Psoas muscle (tissue), 8 donors: ENCODE data around the gene SPACA6. TPM values are rescaled to one million over a fixed set of nuclear protein-coding genes. Genes with fewer than 3 reads are reported as not detected.
A peak's percentile ranks its signal among the peaks of the same experiment; 100 is the strongest.

ENCODE experiments used
- ATAC-seq, 4 donors: fragments of 200-7000 bp; cut with Tn5 transposase; one replicate each; pipeline ENCODE4 v1.9.1; 2020; ENCODE audit warnings: moderate library complexity in 3 of 4, mild to moderate bottlenecking in 2 of 4
- DNase-seq, 2 donors: peaks; one replicate each; pipeline ENCODE4 v3.0.0-alpha.2; 2020
- H3K27ac ChIP-seq: fragments of 200-600 bp; one replicate; pipeline ENCODE4 v1.8.0; 2022
- H3K27me3 ChIP-seq, 3 donors: fragments of 200-600 bp in 1 of 3; one replicate each; pipeline versions ENCODE4 v1.6.1 to v1.8.0; 2013 to 2022; ENCODE audit warnings: low read length in 2 of 3, mild to moderate bottlenecking in 2 of 3, moderate library complexity in 1 of 3; ENCODE audit not compliant: insufficient read depth in 3 of 3
- H3K36me3 ChIP-seq, 2 donors: fragments of 200-600 bp in 1 of 2; one replicate each; pipeline versions ENCODE4 v1.6.1 to v1.8.0; 2013 to 2022; ENCODE audit warnings: low read depth in 1 of 2, mild to moderate bottlenecking in 1 of 2, moderate library complexity in 1 of 2; ENCODE audit not compliant: insufficient read depth in 1 of 2
- H3K4me1 ChIP-seq: fragments of 200-600 bp; one replicate; pipeline ENCODE4 v1.8.0; 2022
- H3K4me3 ChIP-seq: fragments of 200-600 bp; one replicate; pipeline ENCODE4 v1.8.0; 2022; ENCODE audit warnings: mild to moderate bottlenecking
- H3K9me3 ChIP-seq: fragments of 200-600 bp; one replicate; pipeline ENCODE4 v1.8.0; 2022
- WGBS, 3 donors: extraction: QIAGEN DNeasy Blood & Tissue Kit; methylation state at CpG; one replicate each; pipeline versions ENCODE4 v1.1.6 to v1.1.7; 2013; 5-methylcytosine and 5-hydroxymethylcytosine counted together
- intact Hi-C, 2 donors: fragments of 100-400 bp; cut with DNase I; formaldehyde crosslinking; loops; one replicate each; pipeline versions ENCODE4 v1.11.0 to v1.14.2; 2022
- polyA plus RNA-seq, 3 donors: library from polyadenylated mRNA; stranded (reverse); fragments of 200-250 nt; gene quantifications; one replicate each; pipeline ENCODE4 v1.2.3, GENCODE V29; 2013
- total RNA-seq, 4 donors: library from RNA; stranded (reverse); fragmentation: NEBNext Ultra II Directional in 2 of 4; extraction: Animal tissue kit (Norgen Biotek cat#: 25700) in 2 of 4; gene quantifications; one replicate each; pipeline versions ENCODE4 v1.2.1 to v1.2.4, GENCODE V29; 2021 to 2023
- TF ChIP-seq, protein P1 (sequence below): fragments of 200-600 bp; IDR thresholded peaks from one replicate; pipeline ENCODE4 v1.8.0; 2022; ENCODE audit warnings: antibody characterized with exemption
- donor health status: healthy with polysubstance abuse.
- donor health status: DM: no; HTN: no; CAD: no; lungs with moderate emphysema.
- donor health status: Bipolar disorder and iron deficiency.
- donor health status: healthy.
- donor health status: DM: yes; HTN: yes; CAD: no.
- donor health status: DM: no; HTN: no; CAD: no.
- donor health status: DM: no; HTN: no; CAD: no.
- donor health status: DM: yes; HTN: yes; CAD: no.

The SPACA6 gene
- total and polyA plus RNA-seq, 7 donors: 1.5 to 5.2 (median 3.1) TPM

DNA sequence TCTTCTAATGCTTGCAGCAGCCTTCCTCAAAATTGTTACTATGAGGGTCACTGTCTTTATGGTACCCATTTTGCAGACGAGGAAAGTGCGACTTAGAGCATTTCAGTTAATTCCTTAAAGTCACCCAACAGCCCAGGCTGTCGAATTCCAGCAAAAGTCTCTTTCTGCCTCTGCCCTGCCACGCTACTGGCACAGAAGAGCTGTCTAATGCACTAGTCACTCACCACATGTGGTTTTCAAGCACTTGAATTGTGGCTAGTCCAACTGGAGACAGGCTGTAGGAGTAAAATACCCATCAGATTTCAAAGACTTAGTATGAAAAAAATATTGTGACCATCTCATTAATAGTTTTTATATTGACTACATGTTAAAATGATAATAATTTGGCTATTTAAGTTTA lies 56.8 kb downstream of the SPACA6 start:
- H3K9me3 ChIP-seq: no peaks in the 10 kb centered on the region
- ATAC-seq (no peak), DNase-seq (no peak)
- 63 to 72% (median 72%) methylated on average over 4 of the region's 4 CpGs for WGBS, 3 donors
- no peaks in the 10 kb centered on the region for H3K36me3 ChIP-seq
- no peak overlapping the region for H3K4me3 ChIP-seq
- TF ChIP-seq, protein P1, sequence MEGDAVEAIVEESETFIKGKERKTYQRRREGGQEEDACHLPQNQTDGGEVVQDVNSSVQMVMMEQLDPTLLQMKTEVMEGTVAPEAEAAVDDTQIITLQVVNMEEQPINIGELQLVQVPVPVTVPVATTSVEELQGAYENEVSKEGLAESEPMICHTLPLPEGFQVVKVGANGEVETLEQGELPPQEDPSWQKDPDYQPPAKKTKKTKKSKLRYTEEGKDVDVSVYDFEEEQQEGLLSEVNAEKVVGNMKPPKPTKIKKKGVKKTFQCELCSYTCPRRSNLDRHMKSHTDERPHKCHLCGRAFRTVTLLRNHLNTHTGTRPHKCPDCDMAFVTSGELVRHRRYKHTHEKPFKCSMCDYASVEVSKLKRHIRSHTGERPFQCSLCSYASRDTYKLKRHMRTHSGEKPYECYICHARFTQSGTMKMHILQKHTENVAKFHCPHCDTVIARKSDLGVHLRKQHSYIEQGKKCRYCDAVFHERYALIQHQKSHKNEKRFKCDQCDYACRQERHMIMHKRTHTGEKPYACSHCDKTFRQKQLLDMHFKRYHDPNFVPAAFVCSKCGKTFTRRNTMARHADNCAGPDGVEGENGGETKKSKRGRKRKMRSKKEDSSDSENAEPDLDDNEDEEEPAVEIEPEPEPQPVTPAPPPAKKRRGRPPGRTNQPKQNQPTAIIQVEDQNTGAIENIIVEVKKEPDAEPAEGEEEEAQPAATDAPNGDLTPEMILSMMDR: no peak
- H3K27me3 ChIP-seq: no peaks in the 10 kb centered on the region
- H3K27ac ChIP-seq: no peak overlapping the region
- H3K4me1 ChIP-seq: no peaks in the 10 kb centered on the region
- intact Hi-C loops: no loop called here

DNA sequence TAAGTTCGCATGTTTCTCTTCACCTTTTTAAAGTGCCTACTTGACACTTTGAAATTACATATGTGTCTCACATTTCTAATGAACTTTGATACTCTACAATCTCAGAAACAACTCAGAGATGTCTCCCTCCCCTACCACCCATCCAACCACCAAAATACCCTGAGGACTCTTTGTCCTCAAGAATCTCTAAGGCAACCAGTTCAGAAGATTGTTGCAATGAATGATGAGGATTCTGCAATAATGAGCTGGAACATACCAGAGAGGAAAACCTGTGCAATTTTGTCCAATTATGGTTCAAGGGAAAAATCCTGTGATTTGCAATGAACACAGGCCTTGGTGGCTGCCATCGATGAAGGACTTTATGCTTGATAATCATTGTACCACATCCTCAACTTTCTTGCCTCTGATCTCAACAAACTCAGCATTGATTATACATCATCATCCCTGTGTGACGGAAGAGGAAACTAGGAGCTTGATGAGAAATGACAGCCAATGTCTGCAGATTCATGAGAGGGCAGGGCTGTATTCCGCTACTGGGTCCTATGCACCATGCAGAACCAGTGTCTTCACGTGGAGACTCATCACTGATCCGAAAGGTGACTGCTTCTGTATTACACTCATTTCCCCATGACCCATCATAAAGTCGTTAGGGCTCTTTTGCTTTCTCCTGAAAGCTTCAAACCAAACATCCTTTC lies 57.4 kb downstream of the SPACA6 start:
- ATAC-seq: no peak
- H3K4me1 ChIP-seq: no peaks in the 10 kb centered on the region
- TF ChIP-seq, protein P1: no peak
- DNase-seq: no peak
- H3K9me3 ChIP-seq: no peaks in the 10 kb centered on the region
- WGBS, 3 donors: 72 to 85% (median 76%) methylated on average over 7 of the region's 7 CpGs
- H3K36me3 ChIP-seq: no peaks in the 10 kb centered on the region
- no peaks in the 10 kb centered on the region for H3K27me3 ChIP-seq
- no peak overlapping the region for H3K27ac ChIP-seq
- peak overlapping the region; percentile 7 for H3K4me3 ChIP-seq
- intact Hi-C loops: no loop called here

DNA sequence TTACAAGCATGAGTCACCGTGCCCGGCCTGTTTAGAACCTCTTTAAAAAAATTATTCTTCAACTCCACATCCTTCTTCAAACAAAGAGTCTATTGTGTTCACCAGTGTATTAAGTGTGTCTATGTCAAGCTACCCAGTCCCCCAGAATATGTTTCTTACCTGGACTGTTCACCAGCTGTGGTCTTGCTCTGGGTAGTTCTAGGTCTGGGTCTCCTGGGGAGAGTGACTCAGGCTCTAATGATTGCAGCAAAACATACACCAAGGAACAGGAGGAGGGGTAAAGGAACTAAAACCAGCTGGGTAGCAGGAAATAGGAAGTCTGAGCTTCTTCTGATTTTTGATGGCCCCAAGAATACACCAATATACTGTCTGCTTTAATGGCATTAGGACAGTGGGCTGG lies 58.5 kb downstream of the SPACA6 start, which contains the start of gene FPR1:
Gene FPR1, minus strand, starts transcription at position 224 of the 400 bp plus-strand sequence. CDS start 4,884 bp downstream, outside the sequence.
- ATAC-seq (no peak), DNase-seq (no peak)
- peak within 1 kb of the TSS; percentile 22 for H3K4me3 ChIP-seq
- H3K4me1 ChIP-seq: no peaks in the 10 kb centered on the region
- TF ChIP-seq, protein P1: no peak
- no peak within 1 kb of the TSS for H3K27ac ChIP-seq
- WGBS, 3 donors: 46 to 89% (median 54%) methylated on average over 2 of the region's 2 CpGs
- no peaks in the 10 kb centered on the region for H3K9me3 ChIP-seq
- no peaks in the 10 kb centered on the region for H3K36me3 ChIP-seq
- H3K27me3 ChIP-seq: no peaks in the 10 kb centered on the region
- intact Hi-C loops: no loop called here

DNA sequence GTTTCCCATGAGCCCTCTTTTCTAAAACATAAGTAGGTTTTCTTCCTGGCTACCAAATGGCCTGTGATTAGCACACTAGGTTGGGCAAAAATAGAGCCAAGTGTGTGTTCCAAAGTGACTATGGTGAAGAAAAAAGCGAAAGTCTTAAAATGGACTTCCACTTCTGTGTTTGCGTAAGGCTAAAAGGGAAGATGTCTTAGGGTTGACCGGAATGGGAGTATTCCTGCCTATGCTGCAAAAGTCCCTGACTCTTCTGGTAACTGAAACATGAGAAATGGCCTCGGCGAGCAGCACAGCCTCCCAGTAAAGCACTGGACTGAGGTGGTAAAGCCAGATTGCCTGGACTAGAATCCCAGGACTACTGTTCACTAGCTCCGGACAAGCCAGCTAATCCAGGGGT lies 61.0 kb downstream of the SPACA6 start:
- no peaks in the 10 kb centered on the region for H3K36me3 ChIP-seq
- H3K4me3 ChIP-seq: no peak overlapping the region
- WGBS, 3 donors: 81 to 83% (median 82%) methylated on average over 6 of the region's 6 CpGs
- TF ChIP-seq, protein P1: no peak
- H3K4me1 ChIP-seq: no peaks in the 10 kb centered on the region
- no peak overlapping the region for H3K27ac ChIP-seq
- H3K9me3 ChIP-seq: no peaks in the 10 kb centered on the region
- intact Hi-C loops: no loop called here
- ATAC-seq (no peak), DNase-seq (no peak)
- H3K27me3 ChIP-seq: no peaks in the 10 kb centered on the region

DNA sequence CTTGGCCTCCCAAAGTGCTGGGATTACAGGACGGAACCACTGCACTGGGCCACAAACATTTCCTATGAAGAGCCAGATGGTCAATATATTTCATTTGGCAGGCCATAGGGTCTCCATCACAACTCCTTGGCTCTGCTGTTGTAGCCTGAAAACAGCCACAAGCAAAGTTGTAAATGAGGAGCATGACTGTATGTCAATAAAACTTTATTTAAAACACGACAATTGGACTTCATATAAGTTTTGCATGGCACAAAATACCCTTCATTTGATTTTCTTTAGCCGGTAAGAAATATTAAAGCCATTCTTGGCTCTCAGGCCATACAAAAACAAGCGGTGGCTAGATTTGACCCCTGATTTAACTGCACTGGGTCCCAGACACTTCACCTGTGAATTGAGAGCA lies 61.6 kb downstream of the SPACA6 start:
- no peaks in the 10 kb centered on the region for H3K4me1 ChIP-seq
- no peak for ATAC-seq
- intact Hi-C loops: no loop called here
- no peaks in the 10 kb centered on the region for H3K9me3 ChIP-seq
- TF ChIP-seq, protein P1: no peak
- DNase-seq: no peak
- no peak overlapping the region for H3K27ac ChIP-seq
- H3K4me3 ChIP-seq: no peak overlapping the region
- H3K36me3 ChIP-seq: no peaks in the 10 kb centered on the region
- no peaks in the 10 kb centered on the region for H3K27me3 ChIP-seq
- 76 to 83% (median 78%) methylated on average over 4 of the region's 4 CpGs for WGBS, 3 donors
